Heart right ventricle (tissue), 16 donors: ENCODE measurements around the gene FRY. TPM values are rescaled to one million over a fixed set of nuclear protein-coding genes. Genes with fewer than 3 reads are reported as not detected.

Experiments used
- ATAC-seq, 8 donors: fragments of 200-7000 bp; cut with Tn5 transposase; one replicate each; pipeline ENCODE4 v1.9.1; 2020; ENCODE audit warnings: mild to moderate bottlenecking in 8 of 8, moderate library complexity in 8 of 8, moderate number of reproducible peaks in 1 of 8
- DNase-seq, 2 donors: peaks; one replicate each; pipeline ENCODE4 v3.0.0-alpha.2; 2020
- H3K27ac ChIP-seq, 10 donors: fragments of 200-600 bp; sonication (generic) in 2 of 10; one replicate each; pipeline versions ENCODE4 v1.5.0 to v1.8.0; 2020 to 2022; ENCODE audit warnings: mild to moderate bottlenecking in 3 of 10
- H3K27me3 ChIP-seq, 7 donors: fragments of 200-600 bp; one replicate each; pipeline ENCODE4 v1.8.0; 2021 to 2022; ENCODE audit warnings: mild to moderate bottlenecking in 2 of 7
- H3K36me3 ChIP-seq, 9 donors: fragments of 200-600 bp; sonication (generic) in 1 of 9; one replicate each; pipeline versions ENCODE4 v1.5.0 to v1.8.0; 2020 to 2022; ENCODE audit warnings: mild to moderate bottlenecking in 2 of 9
- H3K4me1 ChIP-seq, 9 donors: fragments of 200-600 bp; sonication (generic) in 1 of 9; one replicate each; pipeline versions ENCODE4 v1.5.0 to v1.8.0; 2020 to 2022; ENCODE audit warnings: mild to moderate bottlenecking in 4 of 9
- H3K4me3 ChIP-seq, 10 donors: fragments of 200-600 bp; sonication (generic) in 2 of 10; one replicate each; pipeline versions ENCODE4 v1.5.0 to v1.8.0; 2020 to 2022; ENCODE audit warnings: mild to moderate bottlenecking in 7 of 10, moderate library complexity in 2 of 10
- H3K9me3 ChIP-seq, 11 donors: fragments of 200-600 bp in 10 of 11; sonication (generic) in 2 of 11; one replicate each; pipeline versions ENCODE4 v1.5.0 to v1.8.0; 2013 to 2022; ENCODE audit warnings: mild to moderate bottlenecking in 2 of 11, control low read depth in 1 of 11, moderate library complexity in 1 of 11
- CTCF ChIP-seq, 9 donors: fragments of 200-600 bp; sonication (generic) in 2 of 9; IDR thresholded peaks; one replicate each; pipeline versions ENCODE4 v1.5.0 to v1.8.0; 2021 to 2022; ENCODE audit warnings: antibody characterized with exemption in 9 of 9, mild to moderate bottlenecking in 5 of 9, moderate library complexity in 1 of 9
- WGBS, 2 donors: extraction: QIAGEN DNeasy Blood & Tissue Kit; methylation state at CpG; one replicate each; pipeline ENCODE4 v1.1.7; 2013; ENCODE audit warnings: inconsistent platforms in 1 of 2; 5-methylcytosine and 5-hydroxymethylcytosine counted together
- intact Hi-C, 10 donors: fragments of 100-400 bp; cut with DNase I; formaldehyde crosslinking; loops; one replicate each; pipeline versions ENCODE4 v1.11.1 to v1.14.2; 2022
- polyA plus RNA-seq, 2 donors: library from polyadenylated mRNA; stranded (reverse); fragments of 200-250 nt; gene quantifications; one replicate each; pipeline ENCODE4 v1.2.3, GENCODE V29; 2013
- total RNA-seq, 10 donors: library from RNA; stranded (reverse); fragmentation: NEBNext Ultra II Directional in 3 of 10; extraction: Animal tissue kit (Norgen Biotek cat#: 25700) in 3 of 10; gene quantifications; one replicate each; pipeline versions ENCODE4 v1.2.1 to v1.2.4, GENCODE V29; 2021 to 2023
- donor health status: Arrhythmogenic right ventricular cardiomyopathy.
- donor health status: ischemic (EF 13 %, LVEDD 7.1; RV severe dilation, severe dysfunction).
- donor health status: healthy with polysubstance abuse.
- donor health status: DM: no; HTN: yes; CAD: no.
- donor health status: DM: no; HTN: no; CAD: no.
- donor health status: ischemic (EF 25% LVEDD 6.9; RV normal size, moderate dysfunction).
- donor health status: ischemic (EF 25% LVEDD 5.7; RV mildly dilated, moderate dysfunction).
- donor health status: healthy.
- donor health status: DM: yes; HTN: yes; CAD: no.
- donor health status: Ischemic cardiomyopathy.
- donor health status: ischemic (EF 35%, LVEDD 5.7; RV mildly dilated, moderate dysfunction).
- donor health status: nonischemic (EF 11% LVEDD 7.7; RV severe dilation, severe dysfunction).
- donor health status: DM: yes; HTN: yes; CAD: no.
- donor health status: PGD.
- donor health status: ischemic (EF 29% LVEDD 5.4; RV normal size, mild dysfunction).
- donor health status: nonischemic (EF 23%, LVEDD 6.1; RV moderate dilation, normal function).

The FRY gene
- total and polyA plus RNA-seq, 12 donors, result 24.9 to 268 (median 207) TPM

GRCh38 chr13:32022311-32022710, 9.3 kb upstream of the FRY start:
- intact Hi-C loops, result loop anchor here in 6 of 10 donors (2.0 to 10.0 kb wide), 7 partner anchors 140 to 288 kb away; no protein-coding TSS in a partner anchor
- peak overlapping the region in 9 of 10 donors; percentile 8 to 76 (median 59) for H3K27ac ChIP-seq
- WGBS, 2 donors, result 16 to 19% methylated on average over 4 of the region's 4 CpGs
- no peaks in the 10 kb centered on the region for H3K27me3 ChIP-seq
- H3K4me3 ChIP-seq, result no peak overlapping the region
- peak; percentile 80 to 92 (median 87) for ATAC-seq
- H3K36me3 ChIP-seq, result no peaks in the 10 kb centered on the region
- H3K4me1 ChIP-seq, result peaks cover 6 to 42% (median 26%) of the 10 kb centered on the region in 9 donors
- peak; percentile 18 to 64 for DNase-seq
- no peaks in the 10 kb centered on the region for H3K9me3 ChIP-seq
- TF ChIP-seq CTCF (IDR thresholded peaks at IDR 0.05), result peak in 3 of 9 donors; percentile 3 to 9 (median 7)

GRCh38 chr13:32023096-32023495, 8.5 kb upstream of the FRY start:
- no peaks in the 10 kb centered on the region for H3K36me3 ChIP-seq
- 88 to 95% methylated on average over 3 of the region's 3 CpGs for WGBS, 2 donors
- no peak overlapping the region for H3K4me3 ChIP-seq
- no peaks in the 10 kb centered on the region for H3K9me3 ChIP-seq
- no peak for TF ChIP-seq CTCF (IDR thresholded peaks at IDR 0.05)
- ATAC-seq (no peak), DNase-seq (no peak)
- no peaks in the 10 kb centered on the region for H3K27me3 ChIP-seq
- H3K27ac ChIP-seq, result peak overlapping the region in 3 of 10 donors; percentile 9 to 76 (median 48)
- H3K4me1 ChIP-seq, result peaks cover 6 to 37% (median 26%) of the 10 kb centered on the region in 9 donors
- intact Hi-C loops, result loop anchor here in 6 of 10 donors (2.0 to 10.0 kb wide), 7 partner anchors 139 to 288 kb away; no protein-coding TSS in a partner anchor

- no peaks in the 10 kb centered on the region for H3K36me3 ChIP-seq
- no peaks in the 10 kb centered on the region for H3K27me3 ChIP-seq
- peak overlapping the region in 1 of 10 donors; percentile 76 for H3K27ac ChIP-seq
- intact Hi-C loops, result loop anchor here in 6 of 10 donors (2.0 to 10.0 kb wide), 7 partner anchors 139 to 287 kb away; no protein-coding TSS in a partner anchor
- DNase-seq, result no peak
- H3K9me3 ChIP-seq, result no peaks in the 10 kb centered on the region
- H3K4me3 ChIP-seq, result no peak overlapping the region
- H3K4me1 ChIP-seq, result peaks cover 6 to 37% (median 26%) of the 10 kb centered on the region in 9 donors
- 94 to 95% methylated on average over 3 of the region's 3 CpGs for WGBS, 2 donors
- ATAC-seq, result no peak
- TF ChIP-seq CTCF (IDR thresholded peaks at IDR 0.05), result peak in 3 of 9 donors; percentile 10 to 28 (median 12)
Observed at GRCh38 chr13:32023698-32024097, 7.9 kb upstream of the FRY start.

- no peak for DNase-seq
- 97 to 100% methylated on average over 2 of the region's 2 CpGs for WGBS, 2 donors
- Histone ChIP-seq H3K4me1 (peaks cover 6 to 32% (median 21%) of the 10 kb centered on the region in 9 donors), H3K27ac (no peak overlapping the region), H3K27me3 (no peaks in the 10 kb centered on the region), H3K9me3 (no peaks in the 10 kb centered on the region), H3K4me3 (no peak overlapping the region), H3K36me3 (no peaks in the 10 kb centered on the region)
- intact Hi-C loops, result loop anchor here in 5 of 10 donors (5.0 to 10.0 kb wide), 6 partner anchors 138 to 200 kb away; no protein-coding TSS in a partner anchor
- ATAC-seq, result no peak
- no peak for TF ChIP-seq CTCF (IDR thresholded peaks at IDR 0.05)
Observed at GRCh38 chr13:32024750-32025149, 6.8 kb upstream of the FRY start.
